ENCODE data around the gene APOLD1. TPM values are rescaled to one million over a fixed set of nuclear protein-coding genes. Genes with fewer than 3 reads are reported as not detected.
"Not testable (repeated sequence)": the region's sequence is repeated elsewhere in the genome, so short reads cannot be mapped to it uniquely, and the experiment has no call there.

Gene APOLD1
- total RNA-seq, 1 donor from 2014 or later, result 5.6 TPM

- peak; percentile 78 for DNase-seq (ENCODE audit: low read depth, low spot score)
Measured at GRCh38 chr12:12807970-12808702, 22.7 kb downstream of the APOLD1 start.

- no peak for DNase-seq (ENCODE audit: low read depth, low spot score)
Measured at GRCh38 chr12:12810553-12811021, 25.1 kb downstream of the APOLD1 start.

GRCh38 chr12:12811343-12811742, 25.9 kb downstream of the APOLD1 start:
- DNase-seq (ENCODE audit: low read depth, low spot score), result no peak

- no peak for DNase-seq (ENCODE audit: low read depth, low spot score)
Measured at GRCh38 chr12:12812174-12812573, 26.7 kb downstream of the APOLD1 start.

GRCh38 chr12:12812618-12813119, 27.2 kb downstream of the APOLD1 start:
- no peak for DNase-seq (ENCODE audit: low read depth, low spot score)

- DNase-seq (ENCODE audit: low read depth, low spot score), result peak; percentile 73
Measured at GRCh38 chr12:12813120-12814101, 28.0 kb downstream of the APOLD1 start, which contains the start of gene DDX47. TSS of gene DDX47 (plus strand) at chr12:12813346. CDS start at chr12:12813368, 22 bp downstream.

GRCh38 chr12:12817616-12818015, 32.2 kb downstream of the APOLD1 start:
- DNase-seq (ENCODE audit: low read depth, low spot score), result no peak

GRCh38 chr12:12818701-12819100, 33.2 kb downstream of the APOLD1 start:
- DNase-seq (ENCODE audit: low read depth, low spot score), result no peak

- no peak for DNase-seq (ENCODE audit: low read depth, low spot score)
Measured at GRCh38 chr12:12819221-12819620, 33.8 kb downstream of the APOLD1 start.

GRCh38 chr12:12819752-12820311, 34.4 kb downstream of the APOLD1 start:
- peak; percentile 49 for DNase-seq (ENCODE audit: low read depth, low spot score)

GRCh38 chr12:12820376-12820775, 34.9 kb downstream of the APOLD1 start:
- not testable (repeated sequence) for DNase-seq (ENCODE audit: low read depth, low spot score)

GRCh38 chr12:12821975-12822374, 36.5 kb downstream of the APOLD1 start:
- DNase-seq (ENCODE audit: low read depth, low spot score), result no peak

GRCh38 chr12:12822886-12823285, 37.4 kb downstream of the APOLD1 start:
- DNase-seq (ENCODE audit: low read depth, low spot score), result no peak

- DNase-seq (ENCODE audit: low read depth, low spot score), result peak; percentile 55
Measured at GRCh38 chr12:12823300-12823699, 37.8 kb downstream of the APOLD1 start.

GRCh38 chr12:12823811-12824210, 38.4 kb downstream of the APOLD1 start:
- DNase-seq (ENCODE audit: low read depth, low spot score), result no peak

GRCh38 chr12:12835378-12836146, 50.1 kb downstream of the APOLD1 start:
- no peak for DNase-seq (ENCODE audit: low read depth, low spot score)

- no peak for DNase-seq (ENCODE audit: low read depth, low spot score)
Measured at GRCh38 chr12:12836571-12836970, 51.1 kb downstream of the APOLD1 start.

- DNase-seq (ENCODE audit: low read depth, low spot score), result peak; percentile 33
Measured at GRCh38 chr12:12837025-12837812, 51.8 kb downstream of the APOLD1 start.

- no peak for DNase-seq (ENCODE audit: low read depth, low spot score)
Measured at GRCh38 chr12:12837813-12838153, 52.3 kb downstream of the APOLD1 start.

GRCh38 chr12:12839003-12839395, 53.5 kb downstream of the APOLD1 start:
- DNase-seq (ENCODE audit: low read depth, low spot score), result no peak
